GM12878 (cell line): Measurements from ENCODE around the gene ZYG11A.

ENCODE experiments used
- JUNB ChIP-seq: IDR thresholded peaks from 2 replicates; pipeline ENCODE4 v1.6.1; 2016; ENCODE audit warnings: antibody characterized with exemption, mild to moderate bottlenecking
- TAF1 ChIP-seq: IDR thresholded peaks from 2 replicates; pipeline ENCODE4 v1.6.1; 2011; ENCODE audit warnings: mild to moderate bottlenecking, low read depth, low read length, borderline replicate concordance
- YY1 ChIP-seq: IDR thresholded peaks from 2 replicates; pipeline ENCODE4 v1.6.1; 2011; ENCODE audit warnings: low read depth, mild to moderate bottlenecking, low read length
- TF ChIP-seq, protein P1 (sequence below), 3 experiments: IDR thresholded peaks in 2 of 3; conservative IDR thresholded peaks in 1 of 3; 2 replicates each; pipeline ENCODE4 v1.5.1; 2011; ENCODE audit warnings: low read depth in 3 of 3, low read length in 3 of 3, mild to moderate bottlenecking in 3 of 3, control low read depth in 2 of 3, moderate library complexity in 2 of 3, inconsistent platforms in 1 of 3, mixed read lengths in 1 of 3; ENCODE audit not compliant: control insufficient read depth in 2 of 3, insufficient read depth in 1 of 3; ENCODE audit errors: extremely low read depth in 1 of 3
- TF ChIP-seq, protein P2 (sequence below): fragments of 450-650 bp; IDR thresholded peaks from 2 replicates; pipeline ENCODE4 v1.6.1; 2017; ENCODE audit warnings: mild to moderate bottlenecking, low read depth, inconsistent platforms; ENCODE audit not compliant: poor library complexity, severe bottlenecking
- TF ChIP-seq, protein P3 (sequence below): IDR thresholded peaks from 2 replicates; pipeline ENCODE4 v1.6.1; 2011; ENCODE audit warnings: low read depth, low read length, improper control_type of control experiment, borderline replicate concordance

DNA sequence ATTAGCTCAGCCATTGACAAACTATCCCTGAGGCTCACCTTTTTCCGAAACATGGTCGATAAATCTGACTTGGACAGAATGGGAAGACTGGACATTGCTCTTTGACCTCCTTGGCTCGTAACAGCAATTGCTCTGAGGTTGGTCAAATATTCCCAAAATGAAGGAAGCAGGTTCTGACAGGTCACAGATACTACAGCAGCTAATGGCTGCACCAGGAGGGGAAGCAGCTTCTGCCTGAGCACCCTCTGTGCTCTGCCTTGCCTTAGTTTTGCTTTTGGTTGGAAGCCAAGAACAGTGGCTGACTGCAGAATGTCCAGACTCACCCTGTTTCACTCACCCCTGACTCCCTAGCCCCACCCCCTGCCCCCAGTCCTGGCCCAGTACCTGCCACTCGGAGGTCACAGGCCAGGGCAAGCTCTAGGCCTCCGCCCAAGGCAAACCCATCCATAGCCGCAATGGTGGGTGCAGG, 63.6 kb downstream of the ZYG11A start:
- TF ChIP-seq TAF1 (no peak), JUNB (no peak), YY1 (no peak)
- TF ChIP-seq, protein P1, sequence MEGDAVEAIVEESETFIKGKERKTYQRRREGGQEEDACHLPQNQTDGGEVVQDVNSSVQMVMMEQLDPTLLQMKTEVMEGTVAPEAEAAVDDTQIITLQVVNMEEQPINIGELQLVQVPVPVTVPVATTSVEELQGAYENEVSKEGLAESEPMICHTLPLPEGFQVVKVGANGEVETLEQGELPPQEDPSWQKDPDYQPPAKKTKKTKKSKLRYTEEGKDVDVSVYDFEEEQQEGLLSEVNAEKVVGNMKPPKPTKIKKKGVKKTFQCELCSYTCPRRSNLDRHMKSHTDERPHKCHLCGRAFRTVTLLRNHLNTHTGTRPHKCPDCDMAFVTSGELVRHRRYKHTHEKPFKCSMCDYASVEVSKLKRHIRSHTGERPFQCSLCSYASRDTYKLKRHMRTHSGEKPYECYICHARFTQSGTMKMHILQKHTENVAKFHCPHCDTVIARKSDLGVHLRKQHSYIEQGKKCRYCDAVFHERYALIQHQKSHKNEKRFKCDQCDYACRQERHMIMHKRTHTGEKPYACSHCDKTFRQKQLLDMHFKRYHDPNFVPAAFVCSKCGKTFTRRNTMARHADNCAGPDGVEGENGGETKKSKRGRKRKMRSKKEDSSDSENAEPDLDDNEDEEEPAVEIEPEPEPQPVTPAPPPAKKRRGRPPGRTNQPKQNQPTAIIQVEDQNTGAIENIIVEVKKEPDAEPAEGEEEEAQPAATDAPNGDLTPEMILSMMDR (IDR thresholded peaks at IDR 0.05 in 2 of 3, conservative IDR thresholded peaks at IDR 0.05 in 1 of 3; ENCODE audit: control insufficient read depth in 2 of 3, extremely low read depth in 1 of 3, insufficient read depth in 1 of 3, low read depth in 3 of 3, low read length in 3 of 3), result no peak
- TF ChIP-seq, protein P2, sequence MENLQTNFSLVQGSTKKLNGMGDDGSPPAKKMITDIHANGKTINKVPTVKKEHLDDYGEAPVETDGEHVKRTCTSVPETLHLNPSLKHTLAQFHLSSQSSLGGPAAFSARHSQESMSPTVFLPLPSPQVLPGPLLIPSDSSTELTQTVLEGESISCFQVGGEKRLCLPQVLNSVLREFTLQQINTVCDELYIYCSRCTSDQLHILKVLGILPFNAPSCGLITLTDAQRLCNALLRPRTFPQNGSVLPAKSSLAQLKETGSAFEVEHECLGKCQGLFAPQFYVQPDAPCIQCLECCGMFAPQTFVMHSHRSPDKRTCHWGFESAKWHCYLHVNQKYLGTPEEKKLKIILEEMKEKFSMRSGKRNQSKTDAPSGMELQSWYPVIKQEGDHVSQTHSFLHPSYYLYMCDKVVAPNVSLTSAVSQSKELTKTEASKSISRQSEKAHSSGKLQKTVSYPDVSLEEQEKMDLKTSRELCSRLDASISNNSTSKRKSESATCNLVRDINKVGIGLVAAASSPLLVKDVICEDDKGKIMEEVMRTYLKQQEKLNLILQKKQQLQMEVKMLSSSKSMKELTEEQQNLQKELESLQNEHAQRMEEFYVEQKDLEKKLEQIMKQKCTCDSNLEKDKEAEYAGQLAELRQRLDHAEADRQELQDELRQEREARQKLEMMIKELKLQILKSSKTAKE, result no peak
- TF ChIP-seq, protein P3, sequence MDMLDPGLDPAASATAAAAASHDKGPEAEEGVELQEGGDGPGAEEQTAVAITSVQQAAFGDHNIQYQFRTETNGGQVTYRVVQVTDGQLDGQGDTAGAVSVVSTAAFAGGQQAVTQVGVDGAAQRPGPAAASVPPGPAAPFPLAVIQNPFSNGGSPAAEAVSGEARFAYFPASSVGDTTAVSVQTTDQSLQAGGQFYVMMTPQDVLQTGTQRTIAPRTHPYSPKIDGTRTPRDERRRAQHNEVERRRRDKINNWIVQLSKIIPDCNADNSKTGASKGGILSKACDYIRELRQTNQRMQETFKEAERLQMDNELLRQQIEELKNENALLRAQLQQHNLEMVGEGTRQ, result no peak
